Measurements from ENCODE around the gene FAM3D. TPM values are rescaled to one million over a fixed set of nuclear protein-coding genes. Genes with fewer than 3 reads are reported as not detected.

FAM3D gene
- total RNA-seq, 1 donor from 2014 or later: not detected

DNA sequence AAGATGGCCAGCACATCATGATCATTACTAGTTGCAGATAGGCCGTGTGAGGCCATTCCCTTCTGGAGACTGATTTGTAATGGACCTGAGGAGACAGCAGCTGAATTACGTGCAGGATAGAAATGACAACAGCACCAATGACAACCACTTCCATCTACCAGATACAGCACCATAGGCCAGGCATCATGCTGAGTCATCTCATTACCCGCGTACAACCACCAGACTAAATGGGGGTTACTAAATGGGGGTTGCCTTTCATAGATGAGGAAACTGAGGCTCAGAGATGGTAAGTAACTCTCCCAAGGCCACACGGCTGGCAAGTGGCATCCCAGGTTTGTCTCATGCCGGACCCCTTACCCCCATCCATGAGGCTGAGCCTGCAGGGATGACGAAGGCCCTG lies 56.6 kb downstream of the FAM3D start:
- Mint-ChIP-seq H3K27ac (no peak overlapping the region), H3K4me3 (no peak overlapping the region), H3K27me3 (peaks cover 3% of the 10 kb centered on the region), H3K4me1 (no peaks in the 10 kb centered on the region), H3K9me3 (no peaks in the 10 kb centered on the region), H3K36me3 (ENCODE audit: low read depth) (no peaks in the 10 kb centered on the region)
- ChIA-PET POLR2A (no interaction called here), CTCF (interaction anchor here (0.6 to 1.2 kb wide), 2 partner anchors 20 to 669 kb away, joined by 3 read pairs; no protein-coding TSS in a partner anchor)
- ATAC-seq (ENCODE audit: low read depth) (no peak), DNase-seq (no peak)
- TF ChIP-seq, protein P1, sequence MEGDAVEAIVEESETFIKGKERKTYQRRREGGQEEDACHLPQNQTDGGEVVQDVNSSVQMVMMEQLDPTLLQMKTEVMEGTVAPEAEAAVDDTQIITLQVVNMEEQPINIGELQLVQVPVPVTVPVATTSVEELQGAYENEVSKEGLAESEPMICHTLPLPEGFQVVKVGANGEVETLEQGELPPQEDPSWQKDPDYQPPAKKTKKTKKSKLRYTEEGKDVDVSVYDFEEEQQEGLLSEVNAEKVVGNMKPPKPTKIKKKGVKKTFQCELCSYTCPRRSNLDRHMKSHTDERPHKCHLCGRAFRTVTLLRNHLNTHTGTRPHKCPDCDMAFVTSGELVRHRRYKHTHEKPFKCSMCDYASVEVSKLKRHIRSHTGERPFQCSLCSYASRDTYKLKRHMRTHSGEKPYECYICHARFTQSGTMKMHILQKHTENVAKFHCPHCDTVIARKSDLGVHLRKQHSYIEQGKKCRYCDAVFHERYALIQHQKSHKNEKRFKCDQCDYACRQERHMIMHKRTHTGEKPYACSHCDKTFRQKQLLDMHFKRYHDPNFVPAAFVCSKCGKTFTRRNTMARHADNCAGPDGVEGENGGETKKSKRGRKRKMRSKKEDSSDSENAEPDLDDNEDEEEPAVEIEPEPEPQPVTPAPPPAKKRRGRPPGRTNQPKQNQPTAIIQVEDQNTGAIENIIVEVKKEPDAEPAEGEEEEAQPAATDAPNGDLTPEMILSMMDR (IDR thresholded peaks at IDR 0.05): no peak
- intact Hi-C loops (cut with micrococcal nuclease): no loop called here

DNA sequence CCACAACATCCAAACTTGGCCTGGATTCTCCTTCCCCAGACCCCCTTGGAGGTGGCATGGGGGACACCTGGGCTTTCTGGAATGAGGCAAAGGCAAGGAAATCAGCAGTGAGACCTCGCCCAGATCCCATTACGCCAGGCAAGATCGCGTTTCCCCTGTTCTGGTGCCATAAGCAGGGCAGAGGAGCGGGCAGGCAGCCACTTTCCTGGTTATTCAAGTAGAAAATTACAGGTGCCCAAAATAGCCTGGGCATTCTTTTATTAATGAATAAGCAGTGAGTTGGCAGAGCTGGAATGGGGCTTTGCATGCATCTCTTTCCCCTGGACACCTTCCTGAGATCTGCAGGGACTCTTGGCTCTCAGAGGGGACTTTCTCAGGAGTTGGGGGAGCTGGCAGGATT lies 57.9 kb downstream of the FAM3D start:
- Mint-ChIP-seq H3K9me3 (peaks cover 3% of the 10 kb centered on the region), H3K27me3 (peaks cover 7% of the 10 kb centered on the region), H3K4me3 (no peak overlapping the region), H3K4me1 (no peaks in the 10 kb centered on the region), H3K27ac (no peak overlapping the region), H3K36me3 (ENCODE audit: low read depth) (no peaks in the 10 kb centered on the region)
- POLR2A ChIA-PET: no interaction called here
- ATAC-seq (ENCODE audit: low read depth) (no peak), DNase-seq (no peak)
- TF ChIP-seq, protein P1 (IDR thresholded peaks at IDR 0.05): no peak
- intact Hi-C loops (cut with micrococcal nuclease): no loop called here
- CTCF ChIA-PET: no interaction called here

GRCh38 chr3:58607816-58608215 lies 58.8 kb downstream of the FAM3D start:
- POLR2A ChIA-PET: no interaction called here
- H3K4me1 Mint-ChIP-seq: no peaks in the 10 kb centered on the region
- TF ChIP-seq, protein P1 (IDR thresholded peaks at IDR 0.05): no peak
- intact Hi-C loops (cut with micrococcal nuclease): no loop called here
- no peak overlapping the region for H3K4me3 Mint-ChIP-seq
- H3K27me3 Mint-ChIP-seq: peaks cover 12% of the 10 kb centered on the region
- no peaks in the 10 kb centered on the region for H3K36me3 Mint-ChIP-seq (ENCODE audit: low read depth)
- no peak for ATAC-seq (ENCODE audit: low read depth)
- H3K9me3 Mint-ChIP-seq: peaks cover 3% of the 10 kb centered on the region
- H3K27ac Mint-ChIP-seq: no peak overlapping the region
- CTCF ChIA-PET: interaction anchor here (0.7 kb wide), 1 partner anchor 10 kb away, joined by 3 read pairs; no protein-coding TSS in a partner anchor
- no peak for DNase-seq

GRCh38 chr3:58606693-58607092 lies 59.9 kb downstream of the FAM3D start:
- H3K4me3 Mint-ChIP-seq: no peak overlapping the region
- ATAC-seq (ENCODE audit: low read depth): no peak
- no peaks in the 10 kb centered on the region for H3K36me3 Mint-ChIP-seq (ENCODE audit: low read depth)
- no peak overlapping the region for H3K27ac Mint-ChIP-seq
- TF ChIP-seq, protein P1 (IDR thresholded peaks at IDR 0.05): no peak
- intact Hi-C loops (cut with micrococcal nuclease): no loop called here
- ChIA-PET CTCF (interaction anchor here (0.6 to 1.6 kb wide), 2 partner anchors 24 to 174 kb away, joined by 3 to 6 read pairs; no protein-coding TSS in a partner anchor), POLR2A (no interaction called here)
- no peaks in the 10 kb centered on the region for H3K4me1 Mint-ChIP-seq
- DNase-seq: no peak
- H3K27me3 Mint-ChIP-seq: peaks cover 15% of the 10 kb centered on the region
- peaks cover 3% of the 10 kb centered on the region for H3K9me3 Mint-ChIP-seq

DNA sequence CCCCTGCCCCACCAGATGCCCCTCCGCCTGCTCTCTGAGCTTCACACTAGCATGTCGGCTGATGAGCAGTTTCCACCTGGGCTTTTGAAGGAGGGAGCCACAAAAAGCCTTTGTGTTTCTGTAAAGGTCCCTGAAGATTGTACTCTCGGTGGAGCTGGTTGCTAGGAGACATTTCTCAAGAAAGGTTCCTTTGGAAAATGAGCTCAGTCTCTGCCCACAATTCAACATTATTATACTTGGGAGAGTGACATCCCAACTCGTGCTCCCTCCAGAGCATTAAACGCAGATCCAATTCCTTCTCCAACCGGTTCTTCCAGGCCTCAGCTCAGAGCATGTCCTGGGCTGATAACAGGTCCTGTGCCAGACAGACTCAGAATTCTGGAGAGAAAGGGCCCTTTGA lies 62.5 kb downstream of the FAM3D start:
- no peak overlapping the region for H3K4me3 Mint-ChIP-seq
- TF ChIP-seq, protein P1 (IDR thresholded peaks at IDR 0.05): no peak
- ChIA-PET CTCF (no interaction called here), POLR2A (no interaction called here)
- intact Hi-C loops (cut with micrococcal nuclease): no loop called here
- no peaks in the 10 kb centered on the region for H3K4me1 Mint-ChIP-seq
- H3K9me3 Mint-ChIP-seq: peaks cover 3% of the 10 kb centered on the region
- H3K36me3 Mint-ChIP-seq (ENCODE audit: low read depth): no peaks in the 10 kb centered on the region
- DNase-seq: no peak
- no peak for ATAC-seq (ENCODE audit: low read depth)
- no peak overlapping the region for H3K27ac Mint-ChIP-seq
- H3K27me3 Mint-ChIP-seq: peaks cover 20% of the 10 kb centered on the region
